Osteoblast (primary cell): ENCODE results near the gene HACL1. TPM values are rescaled to one million over a fixed set of nuclear protein-coding genes. Genes with fewer than 3 reads are reported as not detected.

Experiments
- DNase-seq: peaks from one replicate; pipeline ENCODE4 v3.0.0; 2011; ENCODE audit warnings: low spot score, mixed read lengths; ENCODE audit not compliant: insufficient read length; ENCODE audit errors: missing footprints
- H2AFZ ChIP-seq: 2 replicates; pipeline ENCODE4 v1.6.0; 2011; ENCODE audit warnings: mild to moderate bottlenecking, low read length
- H3K27ac ChIP-seq: 2 replicates; pipeline ENCODE4 v1.5.1; 2011; ENCODE audit warnings: mild to moderate bottlenecking, low read depth, low read length, moderate library complexity
- H3K27me3 ChIP-seq: 2 replicates; pipeline ENCODE4 v1.6.0; 2012; ENCODE audit warnings: mild to moderate bottlenecking, control low read depth, inconsistent platforms, low read length, moderate library complexity; ENCODE audit not compliant: insufficient read depth
- H3K36me3 ChIP-seq: 2 replicates; pipeline ENCODE4 v1.5.1; 2011; ENCODE audit warnings: mild to moderate bottlenecking, low read length, control low read depth, moderate library complexity; ENCODE audit not compliant: insufficient read depth
- H3K4me1 ChIP-seq: 2 replicates; pipeline ENCODE4 v1.5.1; 2011; ENCODE audit warnings: mild to moderate bottlenecking, low read length, control low read depth, moderate library complexity; ENCODE audit not compliant: insufficient read depth
- H3K4me2 ChIP-seq: 2 replicates; pipeline ENCODE4 v1.6.0; 2011; ENCODE audit warnings: mild to moderate bottlenecking, low read length; ENCODE audit not compliant: insufficient read depth
- H3K4me3 ChIP-seq: fragments of 200-600 bp; sonication (generic); 3 replicates; pipeline ENCODE4 v1.5.1; 2012; ENCODE audit warnings: mild to moderate bottlenecking, low read length, inconsistent platforms; ENCODE audit not compliant: insufficient read depth
- H3K79me2 ChIP-seq: 2 replicates; pipeline ENCODE4 v1.6.0; 2012; ENCODE audit warnings: mild to moderate bottlenecking, low read length, control low read depth, inconsistent platforms; ENCODE audit not compliant: insufficient read depth
- H3K9me3 ChIP-seq: 2 replicates; pipeline ENCODE4 v1.5.1; 2011; ENCODE audit warnings: low read depth, low read length, control low read depth
- H4K20me1 ChIP-seq: 2 replicates; pipeline ENCODE4 v1.6.0; 2012; ENCODE audit warnings: mild to moderate bottlenecking, low read length, control low read depth; ENCODE audit not compliant: insufficient read depth
- CTCF ChIP-seq: IDR thresholded peaks from 2 replicates; pipeline ENCODE4 v1.5.1; 2011; ENCODE audit warnings: mild to moderate bottlenecking, low read depth, low read length, moderate library complexity; ENCODE audit errors: extremely low read depth
- total RNA-seq: library from RNA; depleted of rRNA; stranded (reverse); fragments of >200 nt; gene quantifications from 2 replicates; pipeline ENCODE4 v1.2.3, GENCODE V29; 2012

The HACL1 gene
- total RNA-seq, 1 donor, result 34.7 TPM

- Histone ChIP-seq H3K4me1 (no peaks in the 10 kb centered on the region), H3K27ac (no peak overlapping the region), H3K4me2 (no peak overlapping the region), H3K9me3 (no peaks in the 10 kb centered on the region), H3K4me3 (no peak overlapping the region), H3K27me3 (no peaks in the 10 kb centered on the region), H4K20me1 (no peaks in the 10 kb centered on the region), H3K79me2 (no peaks in the 10 kb centered on the region), H3K36me3 (no peaks in the 10 kb centered on the region), H2AFZ (no peak overlapping the region)
- no peak for DNase-seq
- TF ChIP-seq CTCF, result no peak
Observed at GRCh38 chr3:15522016-15522415, 79.4 kb downstream of the HACL1 start.

GRCh38 chr3:15521573-15521965 lies 79.8 kb downstream of the HACL1 start, which contains the start of gene COLQ:
TSS of gene COLQ (minus strand) at chr3:15521706. CDS start at chr3:15521625, 81 bp downstream.
- Histone ChIP-seq H3K27me3 (no peaks in the 10 kb centered on the region), H3K4me3 (no peak within 1 kb of the TSS), H2AFZ (no peak within 1 kb of the TSS), H3K36me3 (no peaks in the 10 kb centered on the region), H3K4me2 (no peak within 1 kb of the TSS), H4K20me1 (no peaks in the 10 kb centered on the region), H3K79me2 (no peaks in the 10 kb centered on the region), H3K27ac (no peak within 1 kb of the TSS), H3K4me1 (no peaks in the 10 kb centered on the region), H3K9me3 (no peaks in the 10 kb centered on the region)
- DNase-seq, result no peak
- no peak for TF ChIP-seq CTCF

- H2AFZ ChIP-seq, result no peak overlapping the region
- no peak overlapping the region for H3K4me2 ChIP-seq
- H3K27ac ChIP-seq, result no peak overlapping the region
- H3K4me1 ChIP-seq, result no peaks in the 10 kb centered on the region
- no peaks in the 10 kb centered on the region for H3K36me3 ChIP-seq
- H3K27me3 ChIP-seq, result no peaks in the 10 kb centered on the region
- no peak for TF ChIP-seq CTCF
- DNase-seq, result no peak
- no peak overlapping the region for H3K4me3 ChIP-seq
- H4K20me1 ChIP-seq, result no peaks in the 10 kb centered on the region
- H3K79me2 ChIP-seq, result no peaks in the 10 kb centered on the region
- H3K9me3 ChIP-seq, result no peaks in the 10 kb centered on the region
Observed at GRCh38 chr3:15520804-15521572, 80.4 kb downstream of the HACL1 start.

- Histone ChIP-seq H3K9me3 (no peaks in the 10 kb centered on the region), H3K4me2 (no peak overlapping the region), H3K36me3 (no peaks in the 10 kb centered on the region), H2AFZ (no peak overlapping the region), H3K27ac (no peak overlapping the region), H4K20me1 (no peaks in the 10 kb centered on the region), H3K4me1 (no peaks in the 10 kb centered on the region), H3K27me3 (no peaks in the 10 kb centered on the region), H3K4me3 (no peak overlapping the region), H3K79me2 (no peaks in the 10 kb centered on the region)
- DNase-seq, result no peak
- no peak for TF ChIP-seq CTCF
Observed at GRCh38 chr3:15520185-15520584, 81.2 kb downstream of the HACL1 start.
